Left lung (tissue), 10 donors: Measurements from ENCODE around the gene NDUFB10. TPM values are rescaled to one million over a fixed set of nuclear protein-coding genes. Genes with fewer than 3 reads are reported as not detected.
"Not testable (repeated sequence)": the region's sequence is repeated elsewhere in the genome, so short reads cannot be mapped to it uniquely, and the experiment has no call there.

Source experiments
- ATAC-seq: fragments of 200-7000 bp; cut with Tn5 transposase; one replicate; pipeline ENCODE4 v1.9.1; 2020; ENCODE audit warnings: moderate library complexity
- DNase-seq, 4 donors: peaks; one replicate each; pipeline ENCODE4 v3.0.0-alpha.2; 2013 to 2020
- H3K27ac ChIP-seq, 2 donors: fragments of 200-600 bp; sonication (generic) in 1 of 2; one replicate each; pipeline versions ENCODE4 v1.5.0 to v1.8.0; 2020 to 2021
- H3K27me3 ChIP-seq, 2 donors: fragments of 200-600 bp; sonication (generic) in 1 of 2; one replicate each; pipeline versions ENCODE4 v1.5.0 to v1.8.0; 2020 to 2021
- H3K36me3 ChIP-seq, 2 donors: fragments of 200-600 bp; sonication (generic) in 1 of 2; one replicate each; pipeline versions ENCODE4 v1.5.0 to v1.8.0; 2020 to 2021
- H3K4me1 ChIP-seq, 2 donors: fragments of 200-600 bp; one replicate each; pipeline ENCODE4 v1.8.0; 2021
- H3K4me3 ChIP-seq, 2 donors: fragments of 200-600 bp; sonication (generic) in 1 of 2; one replicate each; pipeline versions ENCODE4 v1.5.0 to v1.8.0; 2020 to 2021; ENCODE audit warnings: mild to moderate bottlenecking in 1 of 2
- H3K9me3 ChIP-seq, 2 donors: fragments of 200-600 bp; sonication (generic) in 1 of 2; one replicate each; pipeline versions ENCODE4 v1.5.0 to v1.8.0; 2020 to 2021
- CTCF ChIP-seq, 2 donors: fragments of 200-600 bp; sonication (generic) in 1 of 2; IDR thresholded peaks; one replicate each; pipeline versions ENCODE4 v1.5.0 to v1.8.0; 2021; ENCODE audit warnings: antibody characterized with exemption in 2 of 2
- intact Hi-C, 2 donors: fragments of 100-400 bp; cut with DNase I; formaldehyde crosslinking; loops; one replicate each; pipeline versions ENCODE4 v1.11.2 to v1.14.2; 2022
- polyA plus RNA-seq, 6 donors: library from polyadenylated mRNA; unstranded; fragments of 120-200 nt; gene quantifications; one replicate each; pipeline ENCODE4 v1.2.1, GENCODE V29; 2013; ENCODE audit not compliant: insufficient read length in 6 of 6
- total RNA-seq, 2 donors: library from RNA; stranded (reverse); fragmentation: NEBNext Ultra II Directional; extraction: Animal tissue kit (Norgen Biotek cat#: 25700); gene quantifications; one replicate each; pipeline ENCODE4 v1.2.1, GENCODE V29; 2021
- donor health status: DM: no; HTN: yes; CAD: no.
- donor health status: DM: no; HTN: no; CAD: no.

The NDUFB10 gene
- total and polyA plus RNA-seq, 8 donors = 77.6 to 102 (median 93.8) TPM

- H3K9me3 ChIP-seq = no peaks in the 10 kb centered on the region
- no peaks in the 10 kb centered on the region for H3K27me3 ChIP-seq
- TF ChIP-seq CTCF (IDR thresholded peaks at IDR 0.05) = no peak
- no peak for DNase-seq
- no peaks in the 10 kb centered on the region for H3K36me3 ChIP-seq
- no peak overlapping the region for H3K4me3 ChIP-seq
- peaks cover 2 to 10% of the 10 kb centered on the region in 2 donors for H3K4me1 ChIP-seq
- ATAC-seq = no peak
- no peak overlapping the region for H3K27ac ChIP-seq
- intact Hi-C loops = no loop called here
Measured at GRCh38 chr16:1947369-1947670, 12.0 kb upstream of the NDUFB10 start.

DNA sequence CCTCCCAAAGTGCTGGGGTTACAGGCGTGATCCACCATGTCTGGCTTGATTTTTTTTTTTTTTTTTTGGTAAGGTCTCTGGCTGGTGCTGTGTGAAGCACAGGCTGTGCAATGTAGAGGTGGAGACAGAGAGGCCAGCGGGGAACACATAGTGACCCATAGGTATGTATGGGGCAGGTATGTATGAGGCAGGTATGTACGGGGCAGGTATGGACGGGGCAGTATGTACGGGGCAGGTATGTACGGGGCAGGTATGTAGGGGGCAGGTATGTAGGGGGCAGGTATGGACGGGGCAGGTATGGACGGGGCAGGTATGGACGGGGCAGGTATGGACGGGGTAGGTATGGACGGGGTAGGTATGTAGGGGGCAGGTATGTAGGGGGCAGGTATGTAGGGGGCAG lies 9.8 kb upstream of the NDUFB10 start:
- DNase-seq = no peak
- no peak for TF ChIP-seq CTCF (IDR thresholded peaks at IDR 0.05)
- Histone ChIP-seq H3K4me3 (no peak overlapping the region), H3K4me1 (no peaks in the 10 kb centered on the region), H3K9me3 (no peaks in the 10 kb centered on the region), H3K36me3 (no peaks in the 10 kb centered on the region), H3K27ac (no peak overlapping the region), H3K27me3 (no peaks in the 10 kb centered on the region)
- ATAC-seq = no peak
- intact Hi-C loops = no loop called here

GRCh38 chr16:1950047-1950446 lies 9.3 kb upstream of the NDUFB10 start:
- ATAC-seq = no peak
- intact Hi-C loops = no loop called here

DNA sequence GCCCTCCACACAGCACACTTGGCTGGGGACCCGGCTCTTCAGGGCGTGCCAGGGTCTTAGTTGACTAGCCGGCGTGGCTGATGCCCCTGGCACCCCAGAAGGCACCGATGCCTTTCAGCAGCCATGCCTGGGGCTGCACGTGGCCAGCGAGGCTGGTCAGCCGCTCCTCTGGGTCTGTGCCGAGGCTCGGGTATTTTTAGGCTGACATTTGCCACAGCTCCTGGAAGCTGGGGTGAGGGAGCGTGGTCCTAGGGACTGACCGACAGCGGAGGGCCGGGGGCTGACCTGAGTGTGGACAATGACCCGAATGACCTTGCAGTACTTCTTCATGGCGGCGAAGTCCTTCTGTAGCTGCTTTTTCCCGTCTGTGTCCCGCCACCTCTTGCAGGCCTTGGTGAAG lies 8.8 kb upstream of the NDUFB10 start:
- Histone ChIP-seq H3K36me3 (no peaks in the 10 kb centered on the region), H3K4me3 (no peak overlapping the region), H3K9me3 (no peaks in the 10 kb centered on the region), H3K27me3 (no peaks in the 10 kb centered on the region), H3K4me1 (no peaks in the 10 kb centered on the region), H3K27ac (no peak overlapping the region)
- TF ChIP-seq CTCF (IDR thresholded peaks at IDR 0.05) = no peak
- intact Hi-C loops = no loop called here
- ATAC-seq (no peak), DNase-seq (no peak)

More at GRCh38 chr16:1950047-1950446, 9.3 kb upstream of the NDUFB10 start:
- TF ChIP-seq CTCF (IDR thresholded peaks at IDR 0.05) = no peak
- H3K27ac ChIP-seq = no peak overlapping the region
- no peaks in the 10 kb centered on the region for H3K4me1 ChIP-seq
- H3K9me3 ChIP-seq = no peaks in the 10 kb centered on the region
- no peak overlapping the region for H3K4me3 ChIP-seq
- DNase-seq = no peak
- no peaks in the 10 kb centered on the region for H3K36me3 ChIP-seq
- no peaks in the 10 kb centered on the region for H3K27me3 ChIP-seq

GRCh38 chr16:1953734-1954133 lies 5.6 kb upstream of the NDUFB10 start:
- intact Hi-C loops = no loop called here
- no peak for ATAC-seq

DNA sequence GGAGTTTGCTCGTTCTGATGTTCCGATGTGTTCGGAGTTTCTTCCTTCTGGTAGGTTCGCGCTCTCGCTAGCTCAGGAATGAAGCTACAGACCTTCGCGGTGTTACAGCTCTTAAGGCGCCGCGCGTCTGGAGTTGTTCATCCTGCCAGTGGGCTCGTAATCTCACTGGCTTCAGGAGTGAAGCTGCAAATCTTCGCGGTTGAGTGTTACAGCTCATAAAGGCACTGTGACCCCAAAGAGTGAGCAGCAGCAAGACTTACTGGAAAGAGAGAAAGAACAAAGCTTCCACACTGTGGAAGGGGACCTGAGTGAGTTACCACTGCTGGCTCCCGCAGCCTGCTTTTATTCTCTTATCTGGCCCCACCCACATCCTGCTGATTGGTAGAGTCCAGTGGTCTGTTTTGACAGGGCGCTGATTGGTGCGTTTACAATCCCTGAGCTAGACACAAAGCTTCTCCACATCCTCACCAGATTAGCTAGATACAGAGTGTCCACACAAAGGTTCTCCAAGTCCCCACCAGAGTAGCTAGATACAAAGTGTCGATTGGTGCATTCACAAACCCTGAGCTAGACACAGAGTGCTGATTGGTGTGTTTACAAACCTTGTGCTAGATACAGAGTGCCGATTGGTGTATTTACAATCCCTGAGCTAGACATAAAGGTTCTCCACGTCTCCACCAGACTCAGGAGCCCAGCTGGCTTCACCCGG lies 1.8 kb upstream of the NDUFB10 start:
- H3K27ac ChIP-seq, ATAC-seq, H3K9me3 ChIP-seq, H3K4me3 ChIP-seq, intact Hi-C loops, DNase-seq, H3K27me3 ChIP-seq: not testable (repeated sequence)
- peaks cover 11 to 34% of the 10 kb centered on the region in 2 donors for H3K4me1 ChIP-seq
- peaks cover 0 to 16% of the 10 kb centered on the region in 2 donors for H3K36me3 ChIP-seq

More at GRCh38 chr16:1953734-1954133, 5.6 kb upstream of the NDUFB10 start:
- no peak for DNase-seq
- Histone ChIP-seq H3K27me3 (no peaks in the 10 kb centered on the region), H3K9me3 (no peaks in the 10 kb centered on the region), H3K4me3 (no peak overlapping the region), H3K27ac (no peak overlapping the region), H3K36me3 (no peaks in the 10 kb centered on the region), H3K4me1 (peaks cover under 1 to 2% of the 10 kb centered on the region in 2 donors)
- no peak for TF ChIP-seq CTCF (IDR thresholded peaks at IDR 0.05)

- H3K9me3 ChIP-seq, H3K27me3 ChIP-seq, intact Hi-C loops, ATAC-seq, H3K27ac ChIP-seq, H3K4me3 ChIP-seq: not testable (repeated sequence)
- Histone ChIP-seq H3K36me3 (peaks cover 0 to 22% of the 10 kb centered on the region in 2 donors), H3K4me1 (peaks cover 16 to 39% of the 10 kb centered on the region in 2 donors)
- DNase-seq = peak in 2 of 4 donors; percentile 30 to 81
Measured at GRCh38 chr16:1958143-1958491, 1.2 kb upstream of the NDUFB10 start.
